ENCODE measurements around the gene CCRL2. TPM values are rescaled to one million over a fixed set of nuclear protein-coding genes. Genes with fewer than 3 reads are reported as not detected.
A peak's percentile ranks its signal among the peaks of the same experiment; 100 is the strongest.

CCRL2 gene
- total and polyA plus RNA-seq, 9 of the 15 experiments (the other 6 are each of a cell fraction or from before 2014, with no cell fraction given): 3.4 to 5.7 (median 4.0) TPM

GRCh38 chr3:46399098-46399497, 8.0 kb upstream of the CCRL2 start:
- BruUV-seq (replicated peaks): no TSS peak
- Histone ChIP-seq H3K4me1 (replicated peaks in 1 of 2; ENCODE audit: control insufficient read depth in 2 of 2, insufficient read depth in 2 of 2, low read length in 2 of 2) (peaks cover 10 to 38% of the 10 kb centered on the region in 2 experiments), H3K36me3 (ENCODE audit: control insufficient read depth, insufficient read depth, low read length) (no peaks in the 10 kb centered on the region), H3K9ac (ENCODE audit: insufficient read depth in 1 of 2, low read depth in 2 of 2, low read length in 2 of 2) (no peak overlapping the region), H3K79me2 (ENCODE audit: control insufficient read depth, insufficient read depth, low read length) (no peaks in the 10 kb centered on the region), H3K4me3 (no peak overlapping the region), H2AFZ (ENCODE audit: low read depth, low read length) (no peak overlapping the region), H3K9me1 (ENCODE audit: control insufficient read depth, insufficient read depth, low read length) (no peaks in the 10 kb centered on the region), H3K9me3 (replicated peaks; ENCODE audit: control insufficient read depth, insufficient read depth, low read depth, low read length) (no peaks in the 10 kb centered on the region), H3K27me3 (ENCODE audit: control insufficient read depth in 2 of 2, insufficient read depth in 2 of 2, low read length in 2 of 2) (peaks cover 0 to 16% of the 10 kb centered on the region in 2 experiments; a peak in 2 of 5 replicates), H3K4me2 (ENCODE audit: insufficient read depth, low read length) (no peak overlapping the region; the same call in 1 of the 2 replicates), H3K27ac (ENCODE audit: extremely low read depth, low read depth, low read length) (no peak overlapping the region), H4K20me1 (replicated peaks; ENCODE audit: control insufficient read depth, insufficient read depth, low read length) (no peaks in the 10 kb centered on the region)
- in situ Hi-C loops (cut with MboI) (no loop called here), intact Hi-C loops (cut with micrococcal nuclease) (no loop called here)
- no peak for ATAC-seq
- TF ChIP-seq, protein P1, sequence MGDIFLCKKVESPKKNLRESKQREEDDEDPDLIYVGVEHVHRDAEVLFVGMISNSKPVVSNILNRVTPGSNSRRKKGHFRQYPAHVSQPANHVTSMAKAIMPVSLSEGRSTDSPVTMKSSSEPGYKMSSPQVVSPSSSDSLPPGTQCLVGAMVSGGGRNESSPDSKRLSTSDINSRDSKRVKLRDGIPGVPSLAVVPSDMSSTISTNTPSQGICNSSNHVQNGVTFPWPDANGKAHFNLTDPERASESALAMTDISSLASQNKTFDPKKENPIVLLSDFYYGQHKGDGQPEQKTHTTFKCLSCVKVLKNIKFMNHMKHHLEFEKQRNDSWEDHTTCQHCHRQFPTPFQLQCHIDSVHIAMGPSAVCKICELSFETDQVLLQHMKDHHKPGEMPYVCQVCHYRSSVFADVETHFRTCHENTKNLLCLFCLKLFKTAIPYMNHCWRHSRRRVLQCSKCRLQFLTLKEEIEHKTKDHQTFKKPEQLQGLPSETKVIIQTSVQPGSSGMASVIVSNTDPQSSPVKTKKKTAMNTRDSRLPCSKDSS (IDR thresholded peaks at IDR 0.05; ENCODE audit: low read depth, partially characterized antibody): no peak
- TF ChIP-seq BHLHE40 (IDR thresholded peaks at IDR 0.05; ENCODE audit: low read length): 0 out of 2 replicates have a peak, but pooled peaks have one; percentile 9
- TF ChIP-seq PHF21A (IDR thresholded peaks at IDR 0.05; ENCODE audit: borderline replicate concordance, low read depth): no peak
- 0 out of 2 replicates have a peak, but pooled peaks have one; percentile 24 for TF ChIP-seq ZNF589 (CRISPR knock-in tag; IDR thresholded peaks at IDR 0.05; ENCODE audit: low read depth)
- 0 out of 2 replicates have a peak, but pooled peaks have one; percentile 21 for TF ChIP-seq HDAC8 (tag; IDR thresholded peaks at IDR 0.05)
- TF ChIP-seq SRSF3 (IDR thresholded peaks at IDR 0.05; ENCODE audit: insufficient read depth, low read length): no peak
- TF ChIP-seq, protein P2, sequence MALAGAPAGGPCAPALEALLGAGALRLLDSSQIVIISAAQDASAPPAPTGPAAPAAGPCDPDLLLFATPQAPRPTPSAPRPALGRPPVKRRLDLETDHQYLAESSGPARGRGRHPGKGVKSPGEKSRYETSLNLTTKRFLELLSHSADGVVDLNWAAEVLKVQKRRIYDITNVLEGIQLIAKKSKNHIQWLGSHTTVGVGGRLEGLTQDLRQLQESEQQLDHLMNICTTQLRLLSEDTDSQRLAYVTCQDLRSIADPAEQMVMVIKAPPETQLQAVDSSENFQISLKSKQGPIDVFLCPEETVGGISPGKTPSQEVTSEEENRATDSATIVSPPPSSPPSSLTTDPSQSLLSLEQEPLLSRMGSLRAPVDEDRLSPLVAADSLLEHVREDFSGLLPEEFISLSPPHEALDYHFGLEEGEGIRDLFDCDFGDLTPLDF (CRISPR knock-in tag; IDR thresholded peaks at IDR 0.05): no peak
- FAIRE-seq: no peak
- DNase-seq (ENCODE audit: extremely low read depth in 1 of 4, low spot score in 3 of 4): no peak
- ChIA-PET CTCF (ENCODE audit: low intra/inter-chr PET ratio) (no interaction called here), POLR2A (interaction anchor here (1.0 to 1.7 kb wide), 5 partner anchors 8 to 205 kb away, joined by 4 to 7 read pairs (median 6); partner anchors contain the start of genes CCR5AS and CCRL2)
- 34% methylated on average over 2 of the region's 2 CpGs for WGBS (ENCODE audit: insufficient coverage, low coverage, missing lambda C conversion rate)
